ENCODE data around the gene TMX4.

DNA sequence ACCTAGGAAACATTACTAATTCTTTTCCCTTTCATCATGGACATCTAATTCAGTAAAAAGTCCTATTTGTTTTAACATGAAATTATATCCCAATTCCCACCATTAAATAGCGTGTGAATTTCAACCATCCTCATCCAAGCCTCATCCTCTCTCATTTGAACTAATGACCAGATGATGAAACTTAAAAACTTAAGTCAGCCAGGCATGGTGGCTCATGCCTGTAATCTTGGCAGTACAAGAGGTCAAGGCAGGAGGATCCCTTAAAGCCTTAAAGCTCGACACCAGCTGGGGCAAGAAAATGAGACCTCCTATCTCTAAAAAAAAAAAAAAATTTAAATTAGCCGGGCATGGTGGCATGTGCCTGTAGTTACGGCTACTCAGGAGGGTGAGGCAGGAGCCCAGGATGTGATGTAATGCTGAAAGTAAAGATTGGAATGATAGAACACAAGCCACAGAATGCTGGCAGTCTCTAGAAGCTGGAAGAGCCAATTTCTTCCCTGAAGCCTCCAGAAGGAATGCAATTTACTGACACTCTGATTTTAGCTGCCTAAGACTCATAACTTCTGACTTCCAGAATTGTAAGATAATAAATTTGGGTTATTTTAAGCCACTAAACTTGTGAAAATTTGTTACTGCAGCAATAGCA lies 52.2 kb downstream of the TMX4 start:
- TF ChIP-seq POLR2A (IDR thresholded peaks at IDR 0.05; ENCODE audit: low read depth, low read length) (no peak), POLR2AphosphoS5 (IDR thresholded peaks at IDR 0.05; ENCODE audit: low read depth, low read length) (no peak), PAX5 (IDR thresholded peaks at IDR 0.05; ENCODE audit: insufficient read depth, low read length, severe bottlenecking) (no peak)
